GM06990 (cell line): ENCODE data around the gene SLC6A17.

ENCODE experiments used
- DNase-seq: peaks from one replicate; pipeline ENCODE4 v3.0.0-alpha.2; 2011; ENCODE audit not compliant: insufficient read length; ENCODE audit errors: extremely low read depth
- H3K27me3 ChIP-seq: replicated peaks from 2 replicates; pipeline ENCODE4 v1.6.0; 2011; ENCODE audit warnings: low read length; ENCODE audit not compliant: control insufficient read depth, insufficient read depth
- H3K36me3 ChIP-seq: 2 replicates; pipeline ENCODE4 v1.5.1; 2011; ENCODE audit warnings: low read length; ENCODE audit not compliant: control insufficient read depth, insufficient read depth
- H3K4me3 ChIP-seq: replicated peaks from 2 replicates; pipeline ENCODE4 v1.5.1; 2011; ENCODE audit warnings: low read depth, mild to moderate bottlenecking, control low read depth, low read length
- CTCF ChIP-seq: IDR thresholded peaks from 2 replicates; pipeline ENCODE4 v1.5.1; 2011; ENCODE audit warnings: low read length, control low read depth, mild to moderate bottlenecking, inconsistent platforms; ENCODE audit not compliant: insufficient read depth, poor library complexity, severe bottlenecking

Gene SLC6A17

DNA sequence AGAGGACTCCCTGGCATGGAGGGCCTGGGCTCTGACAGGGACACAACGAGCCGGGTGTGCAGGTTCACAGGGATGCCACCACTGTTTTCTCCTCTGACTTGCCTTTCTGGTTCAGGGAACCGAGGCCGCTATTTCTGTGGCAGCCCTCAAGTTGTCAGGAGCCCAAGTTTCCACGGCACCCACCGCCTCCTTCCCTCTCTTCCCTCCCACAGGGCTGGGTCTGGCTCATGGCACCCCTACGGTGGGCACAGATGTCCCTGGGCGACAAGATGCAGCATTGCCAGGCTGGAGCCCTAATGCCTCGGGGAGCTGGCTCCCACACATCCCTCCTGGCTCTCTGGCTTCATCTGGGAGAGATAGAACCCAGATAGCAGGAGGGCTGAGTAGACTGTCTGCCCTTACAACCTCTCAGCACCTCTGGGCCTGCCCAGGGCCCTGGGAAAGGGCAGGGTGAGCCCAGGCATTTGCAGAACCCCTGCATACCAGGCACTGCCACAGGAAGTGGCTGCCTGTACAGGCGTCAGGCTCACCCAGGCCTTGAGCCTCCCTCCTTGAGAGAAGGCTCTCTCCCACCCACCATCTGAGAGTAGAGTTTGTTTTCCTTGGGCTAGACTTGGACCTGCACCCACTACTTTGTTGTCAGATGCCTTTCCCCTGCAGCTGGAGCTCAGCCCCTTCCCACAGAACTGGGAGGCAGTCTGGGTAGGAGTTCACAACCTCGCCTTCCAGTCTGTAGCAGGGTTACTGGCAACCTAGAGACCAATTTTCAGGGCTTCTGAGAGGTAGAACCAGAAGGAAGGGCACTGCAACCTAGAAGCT, 80.3 kb downstream of the SLC6A17 start:
- H3K4me3 ChIP-seq: no peak overlapping the region
- no peaks in the 10 kb centered on the region for H3K36me3 ChIP-seq
- no peaks in the 10 kb centered on the region for H3K27me3 ChIP-seq
- no peak for DNase-seq
- TF ChIP-seq CTCF: no peak

- no peak overlapping the region for H3K4me3 ChIP-seq
- no peaks in the 10 kb centered on the region for H3K27me3 ChIP-seq
- no peak for DNase-seq
- H3K36me3 ChIP-seq: no peaks in the 10 kb centered on the region
- no peak for TF ChIP-seq CTCF
Measured at GRCh38 chr1:110233861-110234260, 83.6 kb downstream of the SLC6A17 start.

- DNase-seq: no peak
- TF ChIP-seq CTCF: no peak
Measured at GRCh38 chr1:110234691-110235090, 84.4 kb downstream of the SLC6A17 start.

GRCh38 chr1:110235181-110235833, 85.0 kb downstream of the SLC6A17 start:
- no peak for TF ChIP-seq CTCF
- no peak overlapping the region for H3K4me3 ChIP-seq
- no peak for DNase-seq
- H3K36me3 ChIP-seq: no peaks in the 10 kb centered on the region
- H3K27me3 ChIP-seq: no peaks in the 10 kb centered on the region

More at GRCh38 chr1:110234691-110235090, 84.4 kb downstream of the SLC6A17 start:
- Histone ChIP-seq H3K4me3 (no peak overlapping the region), H3K27me3 (no peaks in the 10 kb centered on the region), H3K36me3 (no peaks in the 10 kb centered on the region)

DNA sequence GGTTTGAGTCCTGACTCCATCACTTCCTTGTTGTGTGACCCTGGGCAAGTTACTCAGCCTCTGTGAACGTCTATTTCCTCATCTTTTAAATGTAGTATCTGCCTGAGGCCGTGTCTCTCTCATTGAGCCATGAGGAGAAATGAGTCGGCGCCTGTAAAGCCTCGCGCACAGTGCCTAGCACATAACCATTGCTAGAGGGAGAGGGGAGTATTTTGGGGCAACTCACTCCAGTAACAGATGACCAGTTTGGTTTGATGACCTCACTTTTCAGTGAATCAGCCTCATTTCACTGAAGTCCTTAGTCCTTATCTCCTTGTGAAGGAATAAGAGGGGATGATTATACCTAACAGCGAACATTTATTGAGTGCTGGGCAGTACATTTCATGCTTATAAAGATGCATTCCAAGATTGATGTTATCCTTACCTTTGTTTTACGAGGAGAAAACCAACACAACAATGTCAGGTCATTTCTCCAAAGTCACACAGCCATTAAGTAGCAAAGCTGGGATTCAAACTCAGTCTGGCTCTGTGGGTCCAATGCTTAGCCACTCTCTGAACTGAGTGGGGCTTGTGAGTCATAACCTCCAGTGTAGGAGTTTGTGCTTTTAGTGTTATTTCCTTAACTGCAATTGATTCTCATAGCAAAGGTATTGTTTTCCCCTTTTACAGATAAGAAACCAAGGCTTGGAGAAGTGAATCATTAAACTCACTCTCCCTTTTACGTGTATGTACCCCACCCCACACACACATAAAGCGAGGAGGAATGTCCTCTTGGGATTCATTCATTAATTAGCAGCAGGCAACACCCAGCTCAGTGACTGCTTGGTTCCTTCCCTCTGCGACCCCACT, 85.8 kb downstream of the SLC6A17 start:
- no peaks in the 10 kb centered on the region for H3K27me3 ChIP-seq
- no peak for TF ChIP-seq CTCF

More for the DNA sequence above, 85.8 kb downstream of the SLC6A17 start:
- Histone ChIP-seq H3K4me3 (no peak overlapping the region; the same call in 1 of the 2 replicates), H3K36me3 (no peaks in the 10 kb centered on the region)
- DNase-seq: no peak
